ENCODE data around the gene NFKBIE. TPM values are rescaled to one million over a fixed set of nuclear protein-coding genes. Genes with fewer than 3 reads are reported as not detected.
A peak's percentile ranks its signal among the peaks of the same experiment; 100 is the strongest.

Gene NFKBIE
- total and polyA plus RNA-seq, 7 donors = 4.7 to 16.2 (median 10.0) TPM

GRCh38 chr6:44265722-44266233 is 427 bp upstream of the NFKBIE start:
- 62 to 65% methylated on average over 17 of the region's 17 CpGs for WGBS, 2 donors
- Histone ChIP-seq H3K27ac (peak overlapping the region; percentile 75 to 88 (median 87)), H3K4me3 (peak overlapping the region; percentile 67 to 74 (median 71)), H3K9me3 (no peaks in the 10 kb centered on the region), H3K4me1 (peaks cover 0 to 36% (median 33%) of the 10 kb centered on the region in 4 donors), H3K36me3 (no peaks in the 10 kb centered on the region), H3K27me3 (peaks cover 6 to 30% (median 23%) of the 10 kb centered on the region in 3 donors)
- intact Hi-C loops (cut with DNase I) = loop anchor here (2.0 kb wide), 1 partner anchor 47 kb away; the partner anchor contains the start of gene AARS2
- DNase-seq = no peak
- TF ChIP-seq EP300 (IDR thresholded peaks at IDR 0.05) (no peak), POLR2AphosphoS5 (IDR thresholded peaks at IDR 0.05) (no peak), POLR2A (IDR thresholded peaks at IDR 0.05) (no peak)
- TF ChIP-seq, protein P1, sequence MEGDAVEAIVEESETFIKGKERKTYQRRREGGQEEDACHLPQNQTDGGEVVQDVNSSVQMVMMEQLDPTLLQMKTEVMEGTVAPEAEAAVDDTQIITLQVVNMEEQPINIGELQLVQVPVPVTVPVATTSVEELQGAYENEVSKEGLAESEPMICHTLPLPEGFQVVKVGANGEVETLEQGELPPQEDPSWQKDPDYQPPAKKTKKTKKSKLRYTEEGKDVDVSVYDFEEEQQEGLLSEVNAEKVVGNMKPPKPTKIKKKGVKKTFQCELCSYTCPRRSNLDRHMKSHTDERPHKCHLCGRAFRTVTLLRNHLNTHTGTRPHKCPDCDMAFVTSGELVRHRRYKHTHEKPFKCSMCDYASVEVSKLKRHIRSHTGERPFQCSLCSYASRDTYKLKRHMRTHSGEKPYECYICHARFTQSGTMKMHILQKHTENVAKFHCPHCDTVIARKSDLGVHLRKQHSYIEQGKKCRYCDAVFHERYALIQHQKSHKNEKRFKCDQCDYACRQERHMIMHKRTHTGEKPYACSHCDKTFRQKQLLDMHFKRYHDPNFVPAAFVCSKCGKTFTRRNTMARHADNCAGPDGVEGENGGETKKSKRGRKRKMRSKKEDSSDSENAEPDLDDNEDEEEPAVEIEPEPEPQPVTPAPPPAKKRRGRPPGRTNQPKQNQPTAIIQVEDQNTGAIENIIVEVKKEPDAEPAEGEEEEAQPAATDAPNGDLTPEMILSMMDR (IDR thresholded peaks at IDR 0.05) = no peak

DNA sequence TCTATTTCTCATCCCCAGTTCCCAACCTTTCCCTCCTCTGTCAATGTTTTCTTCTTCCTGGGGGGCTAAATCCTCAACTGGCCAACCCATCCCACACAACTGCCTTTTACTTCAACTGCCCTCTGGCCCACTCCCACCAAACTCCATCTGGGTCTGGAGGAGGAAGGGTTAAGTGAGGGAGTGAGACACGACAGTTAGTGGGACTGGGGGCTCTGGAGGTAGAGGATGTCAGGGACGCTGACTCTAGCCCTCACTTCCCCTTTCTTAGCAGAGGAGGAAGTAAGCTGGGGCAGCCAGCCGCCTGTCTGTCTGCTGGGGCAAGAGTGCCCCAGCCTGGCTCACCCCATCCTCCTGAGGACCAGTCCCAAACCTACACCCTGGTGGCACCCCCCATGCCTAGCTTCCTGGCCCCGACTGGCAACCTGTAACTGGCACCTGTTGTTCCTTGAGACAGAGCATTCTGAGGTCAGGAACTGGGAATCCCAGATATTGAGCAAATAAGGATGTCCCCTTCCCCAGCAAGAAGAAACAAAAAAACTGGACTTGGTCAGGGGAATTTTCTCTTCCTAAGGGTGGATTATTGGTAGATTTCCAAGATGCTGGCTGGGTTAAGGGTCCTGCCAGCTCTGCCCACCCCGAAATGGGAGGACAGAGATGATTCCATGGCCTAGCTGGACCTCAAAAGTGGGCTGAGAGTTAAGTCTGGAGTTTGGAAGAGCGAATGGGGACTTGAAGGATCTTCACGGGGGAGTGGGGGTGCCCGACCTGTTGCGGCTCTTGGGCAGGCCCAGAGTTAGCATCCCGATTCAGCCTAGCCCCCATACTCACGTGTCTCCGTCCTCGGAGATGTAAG is 971 bp downstream of the NFKBIE start:
- intact Hi-C loops (cut with DNase I) = no loop called here
- peak overlapping the region; percentile 75 to 88 (median 87) for H3K27ac ChIP-seq
- H3K36me3 ChIP-seq = peaks cover 0 to 9% (median 3%) of the 10 kb centered on the region in 4 donors
- peak overlapping the region; percentile 67 to 74 (median 71) for H3K4me3 ChIP-seq
- TF ChIP-seq POLR2AphosphoS5 (IDR thresholded peaks at IDR 0.05) = no peak
- TF ChIP-seq, protein P1 (IDR thresholded peaks at IDR 0.05) = no peak
- TF ChIP-seq EP300 (IDR thresholded peaks at IDR 0.05) = no peak
- TF ChIP-seq POLR2A (IDR thresholded peaks at IDR 0.05) = no peak
- no peaks in the 10 kb centered on the region for H3K9me3 ChIP-seq
- DNase-seq = no peak
- H3K4me1 ChIP-seq = peaks cover 0 to 28% (median 27%) of the 10 kb centered on the region in 4 donors
- peaks cover 0 to 16% (median 11%) of the 10 kb centered on the region in 3 donors for H3K27me3 ChIP-seq
- 1% methylated on average over 13 of the region's 13 CpGs for WGBS, 2 donors

DNA sequence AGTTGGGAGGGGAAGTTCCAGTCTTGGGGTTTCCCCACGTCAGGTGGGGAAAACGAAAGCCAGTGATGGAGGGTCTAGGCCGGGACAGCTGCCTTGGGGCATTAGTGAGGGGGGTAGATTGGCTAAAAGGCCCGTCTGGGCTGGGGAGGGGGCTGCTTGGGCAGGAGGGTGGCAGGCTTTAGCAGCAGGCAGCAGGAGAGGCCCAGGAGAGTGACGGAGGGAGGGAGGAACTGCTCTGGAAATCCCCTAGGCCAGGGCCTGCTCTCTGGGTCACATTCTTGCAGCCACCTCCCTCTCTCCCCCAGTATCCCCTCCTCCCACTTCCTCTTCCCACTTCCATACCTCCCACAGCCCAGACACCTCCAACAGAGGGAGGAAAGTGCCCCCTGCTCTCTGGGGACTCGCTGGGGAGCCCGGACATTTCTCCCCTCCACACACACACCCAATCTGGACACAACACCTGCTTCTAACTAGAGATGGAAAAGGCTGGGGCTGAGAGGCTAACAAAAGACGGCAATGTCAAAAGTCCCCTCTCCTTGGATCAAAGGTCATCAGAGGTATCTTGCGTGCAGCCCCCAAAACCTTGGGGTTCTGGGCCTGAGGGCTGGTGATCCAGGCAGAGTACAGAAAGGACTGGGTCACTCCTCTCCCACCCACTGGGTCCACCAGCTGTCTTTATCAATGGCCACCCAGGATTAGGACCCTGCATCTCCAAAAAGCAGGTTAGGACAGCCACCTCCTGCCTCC is 1.8 kb downstream of the NFKBIE start:
- Histone ChIP-seq H3K36me3 (peaks cover 0 to 10% (median 5%) of the 10 kb centered on the region in 4 donors), H3K4me3 (peak overlapping the region in 2 of 4 donors; percentile 73 to 74), H3K9me3 (no peaks in the 10 kb centered on the region), H3K27ac (peak overlapping the region in 1 of 4 donors; percentile 24), H3K27me3 (peaks cover 0 to 7% (median 4%) of the 10 kb centered on the region in 3 donors), H3K4me1 (peaks cover 0 to 28% (median 27%) of the 10 kb centered on the region in 4 donors)
- no peak for DNase-seq
- TF ChIP-seq POLR2A (IDR thresholded peaks at IDR 0.05) = no peak
- no peak for TF ChIP-seq POLR2AphosphoS5 (IDR thresholded peaks at IDR 0.05)
- TF ChIP-seq EP300 (IDR thresholded peaks at IDR 0.05) = no peak
- TF ChIP-seq, protein P1 (IDR thresholded peaks at IDR 0.05) = no peak
- WGBS, 2 donors = 17 to 30% methylated on average over 9 of the region's 9 CpGs
- intact Hi-C loops (cut with DNase I) = no loop called here

DNA sequence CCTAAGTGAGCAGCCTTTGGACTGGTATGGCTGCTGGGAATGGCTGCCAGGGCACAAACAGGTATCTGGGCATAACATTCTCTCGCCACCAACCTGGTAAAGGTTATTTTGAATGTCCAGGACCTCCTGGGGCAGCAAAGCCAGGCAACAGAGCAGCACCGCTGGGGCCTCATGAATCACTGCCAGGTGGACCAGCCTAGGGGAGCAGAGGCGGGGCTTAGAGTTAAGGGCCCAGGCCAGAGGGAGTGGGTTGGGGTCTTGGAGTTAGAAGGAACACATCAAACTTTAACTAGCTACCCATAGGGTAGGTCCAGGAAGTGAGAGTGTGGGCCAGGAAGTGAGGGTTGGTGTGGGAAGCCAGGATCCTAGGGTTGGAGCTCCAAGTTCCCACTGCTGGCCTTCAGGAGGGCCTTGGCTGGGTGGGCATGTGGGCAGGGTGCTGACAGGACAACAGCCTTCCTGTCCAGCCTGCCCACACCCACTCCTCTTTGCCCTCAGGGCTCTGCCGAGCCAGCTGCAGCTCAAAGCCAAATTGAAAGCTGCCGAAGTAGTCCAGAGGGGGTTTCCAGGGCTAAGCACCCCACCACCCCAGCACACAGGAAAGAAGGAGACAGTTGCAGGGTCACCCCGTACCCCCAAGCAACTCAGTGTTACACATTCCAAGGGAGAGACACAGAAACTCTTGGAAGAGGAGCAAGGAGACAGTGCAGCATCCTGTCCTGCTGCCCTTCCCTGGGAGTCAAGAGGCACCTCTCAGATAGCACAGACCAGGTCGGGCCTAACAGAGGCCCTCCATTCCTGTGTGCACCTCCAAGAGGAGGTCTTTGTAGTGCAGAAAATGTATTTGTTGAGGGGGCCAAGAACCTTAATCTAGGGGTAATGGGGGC is 2.6 kb downstream of the NFKBIE start:
- intact Hi-C loops (cut with DNase I) = no loop called here
- H3K4me3 ChIP-seq = peak overlapping the region in 2 of 4 donors; percentile 73 to 74
- TF ChIP-seq POLR2AphosphoS5 (IDR thresholded peaks at IDR 0.05) = no peak
- no peak for TF ChIP-seq POLR2A (IDR thresholded peaks at IDR 0.05)
- TF ChIP-seq, protein P1 (IDR thresholded peaks at IDR 0.05) = no peak
- no peak for TF ChIP-seq EP300 (IDR thresholded peaks at IDR 0.05)
- no peak for DNase-seq
- peaks cover 0 to 33% (median 32%) of the 10 kb centered on the region in 4 donors for H3K4me1 ChIP-seq
- no peak overlapping the region for H3K27ac ChIP-seq
- H3K27me3 ChIP-seq = no peaks in the 10 kb centered on the region
- 57 to 72% methylated on average over 7 of the region's 7 CpGs for WGBS, 2 donors
- peaks cover 0 to 13% (median 5%) of the 10 kb centered on the region in 4 donors for H3K36me3 ChIP-seq
- no peaks in the 10 kb centered on the region for H3K9me3 ChIP-seq
